Thyroid gland (tissue), 4 donors: ENCODE measurements around the gene VLDLR.

Source experiments
- CTCF ChIP-seq, 6 experiments: fragments of 200-600 bp in 3 of 6; fragments of 450-650 bp in 3 of 6; sonication (generic) in 3 of 6; IDR thresholded peaks; one replicate each; pipeline ENCODE4 v1.5.1; 2016 to 2019; ENCODE audit warnings: antibody characterized with exemption in 6 of 6, mild to moderate bottlenecking in 2 of 6, inconsistent platforms in 1 of 6, moderate library complexity in 1 of 6
- POLR2A ChIP-seq, 2 donors: fragments of 450-650 bp; IDR thresholded peaks; one replicate each; pipeline ENCODE4 v1.6.1; 2017; ENCODE audit warnings: antibody characterized with exemption in 2 of 2, mild to moderate bottlenecking in 2 of 2, moderate library complexity in 1 of 2

- TF ChIP-seq CTCF (IDR thresholded peaks at IDR 0.05) (no peak), POLR2A (IDR thresholded peaks at IDR 0.05) (no peak)
Measured at GRCh38 chr9:2691626-2692025, 70.0 kb downstream of the VLDLR start.
